A549 treated with DMSO at 1 μM for 4 hours (cell line): Measurements from ENCODE around the gene LGR5. TPM values are rescaled to one million over a fixed set of nuclear protein-coding genes. Genes with fewer than 3 reads are reported as not detected.

ENCODE experiments used
- total RNA-seq: library from RNA; stranded (reverse); fragments of 200-300 nt; extraction: Qiagen RNA extraction; gene quantifications from 5 replicates; pipeline ENCODE4 v1.2.3, GENCODE V29; 2022; ENCODE audit warnings: low read depth

Gene LGR5
- not detected in 5 replicates for total RNA-seq

GRCh38 chr12:71439613-71440344 lies at the start of gene LGR5:
LGR5 (plus strand) TSS chr12:71439798; CDS start chr12:71440081, 283 bp downstream.

Other genes with a start within 250 kb of the LGR5 start
- gene ZFC3H1, start 224.1 kb downstream of the LGR5 start, total RNA-seq: 10.9 to 18.8 TPM (median 15.2 TPM) in 5 replicates
- gene THAP2, start 224.5 kb downstream of the LGR5 start, total RNA-seq: 4.4 to 5.6 TPM (median 4.8 TPM) in 5 replicates
- gene TMEM19, start 246.3 kb downstream of the LGR5 start, total RNA-seq: 28.3 to 37.4 TPM (median 35.1 TPM) in 5 replicates